GM21529 (cell line): ENCODE measurements around the gene RALGDS.

Experiments
- ATAC-seq: cut with Tn5 transposase; IDR thresholded peaks from one replicate; pipeline ENCODE4 v1.9.1; 2021; ENCODE audit not compliant: unreplicated experiment

Gene RALGDS

DNA sequence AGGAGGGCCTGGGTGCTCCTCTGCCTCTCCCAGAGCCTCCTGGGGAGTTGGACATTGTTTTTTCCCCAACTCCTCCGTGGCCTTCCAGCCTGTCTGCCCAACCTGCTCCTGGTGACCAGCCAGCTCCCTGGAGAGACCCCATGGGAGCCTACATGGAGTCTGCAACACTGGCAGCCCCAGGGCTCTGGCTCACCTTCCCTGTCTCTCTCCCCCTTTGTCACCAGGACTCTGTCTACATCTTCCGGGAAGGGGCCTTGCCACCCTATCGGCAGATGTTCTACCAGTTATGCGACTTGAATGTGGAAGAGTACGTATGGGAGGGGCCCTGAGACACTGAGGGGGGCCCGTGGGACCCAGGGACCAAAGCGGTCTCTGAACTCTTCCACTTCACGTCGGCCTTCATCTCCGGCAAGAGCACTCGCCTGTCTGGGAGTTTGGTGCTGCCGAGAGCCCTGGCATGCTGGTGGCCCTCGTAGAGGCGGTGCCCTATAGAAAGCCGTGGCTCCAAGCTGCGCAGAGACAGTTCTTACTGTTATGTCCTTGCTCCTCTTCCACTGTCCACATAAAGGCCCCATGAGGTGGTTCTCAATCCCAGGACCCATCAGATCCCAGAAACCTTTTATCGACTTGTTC is 65.1 kb downstream of the RALGDS start:
- ATAC-seq, result no peak

DNA sequence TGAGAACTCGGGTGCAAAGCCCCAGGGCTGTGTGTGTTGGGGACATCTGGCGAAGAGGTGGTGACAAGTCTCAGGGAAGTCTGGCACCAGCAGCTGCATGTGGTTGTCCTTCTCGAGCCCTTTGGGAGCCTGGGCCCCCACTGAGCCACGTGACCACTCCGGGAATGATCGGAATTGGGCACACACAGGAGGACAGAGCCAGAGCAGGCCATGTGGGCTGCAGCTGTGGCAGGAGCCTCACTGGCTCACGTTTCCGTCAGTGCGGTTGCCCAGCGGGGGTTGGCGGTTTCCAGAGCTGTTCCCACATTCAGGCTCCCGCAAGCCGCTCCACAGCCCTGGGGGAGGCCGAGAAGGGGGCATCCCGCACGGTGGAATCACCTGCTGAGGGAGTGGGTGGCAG is 66.1 kb downstream of the RALGDS start:
- no peak for ATAC-seq

- no peak for ATAC-seq
These were observed 66.7 kb downstream of the RALGDS start for GRCh38 chr9:133054194-133054890.

DNA sequence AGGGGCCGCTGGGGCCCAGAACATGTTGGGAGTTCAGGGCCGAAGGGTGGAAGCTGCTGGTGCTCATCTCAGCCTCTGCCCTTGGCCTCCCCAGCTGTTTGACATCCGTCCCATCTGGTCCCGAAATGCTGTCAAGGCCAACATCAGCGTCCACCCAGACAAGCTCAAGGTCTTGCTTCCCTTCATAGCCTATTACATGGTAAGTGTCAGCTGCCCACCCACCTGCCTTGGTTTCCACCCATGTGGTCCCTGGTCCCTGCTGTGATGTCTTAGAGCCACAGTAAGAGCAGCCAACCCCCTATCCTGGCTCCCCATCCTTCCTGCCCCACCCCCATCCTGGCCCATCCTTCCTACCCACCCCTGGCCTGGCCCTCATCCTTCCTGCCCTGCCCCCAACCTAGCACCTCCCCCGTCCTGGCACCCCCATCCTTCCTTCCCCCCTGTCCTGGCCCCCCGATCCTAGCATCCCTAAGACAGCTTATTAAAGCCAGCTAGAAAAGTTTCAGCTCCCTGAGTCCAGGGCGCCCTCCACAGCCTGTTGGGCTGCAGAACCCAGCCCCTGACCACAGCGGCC is 69.0 kb downstream of the RALGDS start:
- ATAC-seq, result no peak

- no peak for ATAC-seq
These were observed 69.6 kb downstream of the RALGDS start for GRCh38 chr9:133051281-133051900.

DNA sequence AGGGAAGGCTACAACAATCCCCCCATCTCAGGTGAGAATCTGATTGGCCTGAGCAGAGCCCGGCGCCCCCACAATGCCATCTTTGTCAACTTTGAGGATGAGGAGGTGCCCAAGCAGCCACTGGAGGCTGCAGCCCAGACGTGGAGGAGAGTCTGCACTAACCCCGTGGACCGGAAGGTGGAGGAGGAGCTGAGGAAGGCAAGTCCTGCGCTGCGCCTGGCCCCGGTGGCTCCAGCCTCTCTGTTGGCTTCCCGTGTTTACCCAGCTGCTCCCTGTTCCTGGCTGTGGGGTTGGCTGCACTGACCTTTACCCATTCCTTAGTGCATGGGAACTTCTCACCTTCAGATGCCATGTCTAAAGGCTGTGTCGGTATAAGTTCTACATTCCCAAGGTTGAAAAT is 70.3 kb downstream of the RALGDS start:
- no peak for ATAC-seq

DNA sequence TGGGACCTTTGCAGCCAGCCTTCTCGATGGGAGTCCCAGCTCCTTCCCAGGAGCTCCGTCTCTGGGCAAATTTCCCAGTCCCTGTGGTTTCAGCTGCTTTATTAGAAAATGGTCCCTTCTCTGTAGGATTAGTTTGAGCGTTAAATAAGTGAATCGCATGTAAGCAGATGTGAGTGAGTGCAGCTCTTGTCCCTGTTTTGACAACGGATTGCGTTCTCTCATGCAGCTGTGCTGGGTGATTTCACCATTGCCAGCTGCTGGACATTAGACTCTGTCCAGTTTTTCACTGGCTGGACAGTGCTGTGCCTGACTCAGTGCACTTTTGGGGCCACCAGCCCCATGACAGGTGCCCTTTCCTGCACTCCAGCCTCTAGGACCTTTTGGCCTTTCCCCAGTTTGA is 70.9 kb downstream of the RALGDS start:
- no peak for ATAC-seq

- ATAC-seq, result no peak
These were observed 72.0 kb downstream of the RALGDS start for GRCh38 chr9:133049043-133049442.

DNA sequence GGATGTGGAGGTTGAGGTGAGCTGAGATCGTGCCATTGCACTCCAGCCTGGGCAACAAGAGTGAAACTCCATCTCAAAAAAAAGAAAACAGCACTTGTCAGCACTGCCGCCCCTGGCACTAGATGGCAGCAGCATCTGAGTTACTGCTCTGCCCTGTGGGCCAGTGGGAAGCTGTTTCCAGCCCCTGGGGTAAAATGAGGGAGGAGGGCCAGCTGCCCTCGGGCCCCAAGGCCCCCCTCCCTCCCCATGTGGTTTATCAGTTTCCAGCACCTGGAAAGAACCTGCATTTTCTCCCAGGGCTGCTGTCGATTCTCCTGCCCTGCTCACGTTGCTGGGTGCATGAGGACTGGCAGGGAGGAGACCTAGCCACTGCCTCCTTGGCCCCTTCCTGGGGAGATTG is 72.4 kb downstream of the RALGDS start:
- ATAC-seq, result no peak
